HEK293 (cell line): ENCODE results near the gene PPFIA1.

Source experiments
- CTCF ChIA-PET: fragments of 350-600 bp; formaldehyde crosslinking; extraction: SDS; loops from one replicate; lab custom pipeline; 2021; ENCODE audit warnings: antibody characterized with exemption; lab: Yijun Ruan, JAX
- POLR2A ChIA-PET: fragments of 300-600 bp; formaldehyde crosslinking; extraction: SDS; loops from one replicate; lab custom pipeline; 2020; ENCODE audit warnings: antibody characterized with exemption, inconsistent platforms; lab: Yijun Ruan, JAX
- H3K27ac ChIP-seq: fragments of 200-500 bp; sonication (Bioruptor generic); 2 replicates; pipeline ENCODE4 v1.5.1; 2014; ENCODE audit warnings: low read depth, low read length, control low read depth, inconsistent platforms; ENCODE audit errors: extremely low read depth
- H3K36me3 ChIP-seq, 2 experiments: fragments of 200-500 bp in 1 of 2; sonication (Bioruptor generic) in 1 of 2; 1 replicate in 1 of 2; 2 replicates in 1 of 2; pipeline ENCODE4 v1.5.1; 2014 to 2017; ENCODE audit warnings: inconsistent platforms in 2 of 2, low read length in 2 of 2; ENCODE audit not compliant: control insufficient read depth in 2 of 2, insufficient read depth in 1 of 2
- H3K4me1 ChIP-seq: fragments of 200-500 bp; sonication (Bioruptor generic); 2 replicates; pipeline ENCODE4 v1.5.1; 2014; ENCODE audit warnings: mild to moderate bottlenecking, low read length, inconsistent platforms; ENCODE audit not compliant: control insufficient read depth, insufficient read depth
- H3K4me3 ChIP-seq: 2 replicates; pipeline ENCODE4 v1.5.1; 2011; ENCODE audit warnings: low read depth, mild to moderate bottlenecking, control low read depth, low read length, moderate library complexity
- H3K9me3 ChIP-seq: fragments of 200-500 bp; sonication (Bioruptor generic); 2 replicates; pipeline ENCODE4 v1.5.1; 2014; ENCODE audit warnings: low read depth, low read length, inconsistent platforms; ENCODE audit not compliant: control insufficient read depth, insufficient read depth
- GFI1B ChIP-seq: fragments of 450-650 bp; formaldehyde crosslinking; IDR thresholded peaks from 2 replicates; pipeline ENCODE4 v1.5.1; 2016; ENCODE audit warnings: missing biosample characterization, missing genetic modification characterization
- GLI4 ChIP-seq: fragments of 450-650 bp; formaldehyde crosslinking; IDR thresholded peaks from 2 replicates; pipeline ENCODE4 v1.5.1; 2016; ENCODE audit warnings: missing biosample characterization, missing genetic modification characterization
- KLF7 ChIP-seq: fragments of 450-650 bp; formaldehyde crosslinking; IDR thresholded peaks from 2 replicates; pipeline ENCODE4 v1.5.1; 2016; ENCODE audit warnings: missing biosample characterization, missing genetic modification characterization, borderline replicate concordance
- KLF8 ChIP-seq: fragments of 450-650 bp; formaldehyde crosslinking; IDR thresholded peaks from 2 replicates; pipeline ENCODE4 v1.5.1; 2016; ENCODE audit warnings: missing biosample characterization, missing genetic modification characterization
- SETDB1 ChIP-seq: IDR thresholded peaks from one replicate; pipeline ENCODE4 v1.6.1; 2017; ENCODE audit warnings: mild to moderate bottlenecking, low read length, moderate library complexity, mixed read lengths; ENCODE audit not compliant: insufficient read length
- ZEB2 ChIP-seq: fragments of 450-650 bp; formaldehyde crosslinking; IDR thresholded peaks from 2 replicates; pipeline ENCODE4 v1.5.1; 2016; ENCODE audit warnings: missing biosample characterization, missing genetic modification characterization
- ZFP37 ChIP-seq: fragments of 450-650 bp; formaldehyde crosslinking; IDR thresholded peaks from 2 replicates; pipeline ENCODE4 v1.5.1; 2016; ENCODE audit warnings: missing biosample characterization, missing genetic modification characterization
- ZNF184 ChIP-seq: fragments of 450-650 bp; IDR thresholded peaks from 2 replicates; pipeline ENCODE4 v1.5.1; 2018; ENCODE audit warnings: missing biosample characterization, mild to moderate bottlenecking, missing genetic modification characterization
- ZNF19 ChIP-seq: fragments of 450-650 bp; formaldehyde crosslinking; IDR thresholded peaks from 2 replicates; pipeline ENCODE4; 2016; ENCODE audit warnings: missing biosample characterization, missing genetic modification characterization, low read depth
- ZNF211 ChIP-seq: fragments of 450-650 bp; formaldehyde crosslinking; IDR thresholded peaks from 2 replicates; pipeline ENCODE4 v1.5.1; 2016; ENCODE audit warnings: low read depth, missing biosample characterization, missing genetic modification characterization
- ZNF24 ChIP-seq: fragments of 450-650 bp; formaldehyde crosslinking; IDR thresholded peaks from 2 replicates; pipeline ENCODE4 v1.5.1; 2016; ENCODE audit warnings: missing biosample characterization, missing genetic modification characterization
- ZNF26 ChIP-seq: fragments of 450-650 bp; formaldehyde crosslinking; IDR thresholded peaks from 2 replicates; pipeline ENCODE4 v1.5.1; 2016; ENCODE audit warnings: missing biosample characterization, missing genetic modification characterization
- ZNF274 ChIP-seq, 2 experiments: fragments of 200-500 bp in 1 of 2; fragments of 450-650 bp in 1 of 2; sonication (Bioruptor generic) in 1 of 2; formaldehyde crosslinking in 1 of 2; IDR thresholded peaks; 2 replicates each; pipeline versions ENCODE4 v1.5.1 to v1.6.1; 2014 to 2016; ENCODE audit warnings: borderline replicate concordance in 1 of 2, inconsistent platforms in 1 of 2, low read length in 1 of 2, missing biosample characterization in 1 of 2, missing genetic modification characterization in 1 of 2
- ZNF324 ChIP-seq: fragments of 450-650 bp; formaldehyde crosslinking; IDR thresholded peaks from 2 replicates; pipeline ENCODE4 v1.5.1; 2016; ENCODE audit warnings: missing biosample characterization, missing genetic modification characterization
- ZNF404 ChIP-seq: fragments of 450-650 bp; formaldehyde crosslinking; IDR thresholded peaks from 2 replicates; pipeline ENCODE4 v1.5.1; 2017; ENCODE audit warnings: missing biosample characterization, missing genetic modification characterization
- ZNF473 ChIP-seq: fragments of 450-650 bp; formaldehyde crosslinking; IDR thresholded peaks from 2 replicates; pipeline ENCODE4 v1.5.1; 2017; ENCODE audit warnings: missing biosample characterization, missing genetic modification characterization
- ZNF514 ChIP-seq: fragments of 450-650 bp; formaldehyde crosslinking; IDR thresholded peaks from 2 replicates; pipeline ENCODE4 v1.5.1; 2016; ENCODE audit warnings: missing biosample characterization, missing genetic modification characterization
- ZNF518A ChIP-seq: fragments of 450-650 bp; formaldehyde crosslinking; conservative IDR thresholded peaks from 2 replicates; pipeline ENCODE4 v1.5.1; 2016; ENCODE audit warnings: low read depth, missing biosample characterization, missing genetic modification characterization
- ZNF529 ChIP-seq: fragments of 450-650 bp; formaldehyde crosslinking; IDR thresholded peaks from 2 replicates; pipeline ENCODE4 v1.5.1; 2017; ENCODE audit warnings: missing genetic modification characterization, missing biosample characterization; ENCODE audit not compliant: insufficient replicate concordance
- ZNF585B ChIP-seq: fragments of 450-650 bp; formaldehyde crosslinking; IDR thresholded peaks from 2 replicates; pipeline ENCODE4 v1.5.1; 2016; ENCODE audit warnings: missing biosample characterization, missing genetic modification characterization
- ZNF596 ChIP-seq: fragments of 450-650 bp; IDR thresholded peaks from 2 replicates; pipeline ENCODE4 v1.5.0; 2018; ENCODE audit warnings: missing biosample characterization, mild to moderate bottlenecking, missing genetic modification characterization, moderate library complexity
- ZNF629 ChIP-seq: fragments of 450-650 bp; formaldehyde crosslinking; IDR thresholded peaks from 2 replicates; pipeline ENCODE4 v1.5.1; 2017; ENCODE audit warnings: missing biosample characterization, missing genetic modification characterization
- ZSCAN16 ChIP-seq: fragments of 450-650 bp; formaldehyde crosslinking; IDR thresholded peaks from 2 replicates; pipeline ENCODE4 v1.5.1; 2016; ENCODE audit warnings: missing biosample characterization, missing genetic modification characterization
- ZSCAN18 ChIP-seq: fragments of 450-650 bp; formaldehyde crosslinking; IDR thresholded peaks from 2 replicates; pipeline ENCODE4 v1.5.1; 2016; ENCODE audit warnings: missing biosample characterization, missing genetic modification characterization
- TF ChIP-seq, protein P1 (sequence below): fragments of 450-650 bp; formaldehyde crosslinking; IDR thresholded peaks from 2 replicates; pipeline ENCODE4 v1.5.1; 2017; ENCODE audit warnings: missing biosample characterization, missing genetic modification characterization

The PPFIA1 gene

GRCh38 chr11:70371241-70371640, 100.8 kb downstream of the PPFIA1 start:
- Histone ChIP-seq H3K36me3 (peaks cover 19 to 59% of the 10 kb centered on the region in 2 experiments), H3K4me1 (no peaks in the 10 kb centered on the region), H3K27ac (no peak overlapping the region), H3K4me3 (no peak overlapping the region), H3K9me3 (no peaks in the 10 kb centered on the region)
- CTCF ChIA-PET, result no interaction called here
- POLR2A ChIA-PET, result no interaction called here
- TF ChIP-seq, protein P1, sequence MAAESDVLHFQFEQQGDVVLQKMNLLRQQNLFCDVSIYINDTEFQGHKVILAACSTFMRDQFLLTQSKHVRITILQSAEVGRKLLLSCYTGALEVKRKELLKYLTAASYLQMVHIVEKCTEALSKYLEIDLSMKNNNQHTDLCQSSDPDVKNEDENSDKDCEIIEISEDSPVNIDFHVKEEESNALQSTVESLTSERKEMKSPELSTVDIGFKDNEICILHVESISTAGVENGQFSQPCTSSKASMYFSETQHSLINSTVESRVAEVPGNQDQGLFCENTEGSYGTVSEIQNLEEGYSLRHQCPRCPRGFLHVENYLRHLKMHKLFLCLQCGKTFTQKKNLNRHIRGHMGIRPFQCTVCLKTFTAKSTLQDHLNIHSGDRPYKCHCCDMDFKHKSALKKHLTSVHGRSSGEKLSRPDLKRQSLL (tag by site-specific recombination), result no peak
- no peak for TF ChIP-seq SETDB1
- no peak for TF ChIP-seq GLI4 (tag by site-specific recombination)
- no peak for TF ChIP-seq KLF8 (tag by site-specific recombination)
- TF ChIP-seq ZNF518A (tag by site-specific recombination), result no peak
- TF ChIP-seq ZSCAN16 (tag by site-specific recombination), result no peak
- TF ChIP-seq KLF7 (tag by site-specific recombination), result no peak
- TF ChIP-seq ZNF324 (tag by site-specific recombination), result no peak
- TF ChIP-seq ZNF585B (tag by site-specific recombination), result no peak
- no peak for TF ChIP-seq ZNF473 (tag by site-specific recombination)
- no peak for TF ChIP-seq ZEB2 (tag by site-specific recombination)

GRCh38 chr11:70372076-70372475, 101.6 kb downstream of the PPFIA1 start:
- ChIA-PET CTCF (no interaction called here), POLR2A (no interaction called here)
- Histone ChIP-seq H3K27ac (no peak overlapping the region), H3K36me3 (peaks cover 18 to 64% of the 10 kb centered on the region in 2 experiments), H3K4me3 (no peak overlapping the region), H3K9me3 (no peaks in the 10 kb centered on the region), H3K4me1 (no peaks in the 10 kb centered on the region)
- no peak for TF ChIP-seq ZSCAN18 (tag by site-specific recombination)
- no peak for TF ChIP-seq ZNF514 (tag by site-specific recombination)
- TF ChIP-seq ZNF629 (tag by site-specific recombination), result no peak
- no peak for TF ChIP-seq ZNF274 (IDR thresholded peaks at IDR 0.05; ENCODE audit: low read length)
- no peak for TF ChIP-seq ZNF274 (tag by site-specific recombination; IDR thresholded peaks at IDR 0.05; ENCODE audit: borderline replicate concordance)
- no peak for TF ChIP-seq ZNF24 (tag by site-specific recombination)
- no peak for TF ChIP-seq GFI1B (tag by site-specific recombination)
- no peak for TF ChIP-seq ZFP37
- TF ChIP-seq ZNF211 (tag by site-specific recombination), result no peak
- no peak for TF ChIP-seq ZNF529 (tag by site-specific recombination)
- no peak for TF ChIP-seq ZNF596 (tag by site-specific recombination)
- TF ChIP-seq ZNF404 (tag by site-specific recombination), result no peak
- no peak for TF ChIP-seq ZNF26 (tag by site-specific recombination)
- no peak for TF ChIP-seq ZNF19 (tag by site-specific recombination)
- TF ChIP-seq ZNF184 (tag by site-specific recombination), result no peak
